T-cell (primary cell): Measurements from ENCODE around the gene BUD31. TPM values are rescaled to one million over a fixed set of nuclear protein-coding genes. Genes with fewer than 3 reads are reported as not detected.

Source experiments
- ATAC-seq, 4 experiments: fragments of 200-7000 bp in 3 of 4; fragments of 150-1000 bp in 1 of 4; cut with Tn5 transposase; replicated peaks in 1 of 4; 1 replicate in 3 of 4; 2 replicates in 1 of 4; pipeline ENCODE4 v1.10.0; 2021; ENCODE audit warnings: moderate library complexity in 3 of 4, mild to moderate bottlenecking in 2 of 4, moderate number of reproducible peaks in 1 of 4
- CTCF ChIA-PET, 2 donors: fragments of 300-600 bp; sonication (Branson Sonifier 250); formaldehyde crosslinking; loops; one replicate each; lab custom pipeline; 2022; ENCODE audit warnings: antibody characterized with exemption in 2 of 2; lab: Charles Lee
- POLR2A ChIA-PET, 2 donors: fragments of 300-600 bp; sonication (Branson Sonifier 250); formaldehyde crosslinking; loops; one replicate each; lab custom pipeline; 2022; ENCODE audit warnings: antibody characterized with exemption in 2 of 2; lab: Charles Lee
- DNase-seq, 35 experiments: peaks; one replicate each; pipeline versions ENCODE4 v3.0.0 to v3.0.0-alpha.2; 2013 to 2023
- H3K27ac ChIP-seq: one replicate; pipeline ENCODE4 v1.5.1; 2013; ENCODE audit warnings: low read length
- H3K27me3 ChIP-seq, 2 experiments: replicated peaks in 1 of 2; 1 replicate in 1 of 2; 2 replicates in 1 of 2; pipeline versions ENCODE4 v1.6.1 to v1.7.0; 2013; ENCODE audit warnings: low read length in 1 of 2, mixed read lengths in 1 of 2; ENCODE audit not compliant: control insufficient read depth in 2 of 2, insufficient read depth in 2 of 2; ENCODE audit errors: extremely low read depth in 1 of 2
- H3K36me3 ChIP-seq, 2 donors: 1 replicate in 1 of 2; 2 replicates in 1 of 2; pipeline versions ENCODE4 v1.6.1 to v1.7.0; 2013; ENCODE audit warnings: low read length in 1 of 2; ENCODE audit not compliant: control insufficient read depth in 2 of 2, insufficient read depth in 1 of 2; ENCODE audit errors: extremely low read depth in 1 of 2
- H3K4me1 ChIP-seq, 2 experiments: 1 replicate in 1 of 2; 2 replicates in 1 of 2; pipeline versions ENCODE4 v1.6.1 to v1.7.0; 2013; ENCODE audit warnings: low read length in 2 of 2, mixed read lengths in 1 of 2; ENCODE audit not compliant: insufficient read depth in 2 of 2, control insufficient read depth in 1 of 2; ENCODE audit errors: extremely low read depth in 1 of 2
- H3K4me3 ChIP-seq, 2 donors: 1 replicate in 1 of 2; 2 replicates in 1 of 2; pipeline versions ENCODE4 v1.5.1 to v1.7.0; 2013; ENCODE audit warnings: mild to moderate bottlenecking in 2 of 2, low read length in 1 of 2, moderate library complexity in 1 of 2; ENCODE audit not compliant: control insufficient read depth in 1 of 2; ENCODE audit errors: extremely low read depth in 1 of 2
- H3K9me3 ChIP-seq: 2 replicates; pipeline ENCODE4 v1.7.0; 2013
- H3K27ac Mint-ChIP-seq, 2 donors: one replicate each; pipeline ENCODE4 v1.8.0; 2020 to 2021; ENCODE audit warnings: mild to moderate bottlenecking in 2 of 2, mixed read lengths in 2 of 2
- H3K27me3 Mint-ChIP-seq, 2 donors: one replicate each; pipeline ENCODE4 v1.8.0; 2021 to 2022; ENCODE audit warnings: mixed read lengths in 2 of 2
- H3K36me3 Mint-ChIP-seq: one replicate; pipeline ENCODE4 v1.8.0; 2021; ENCODE audit warnings: mixed read lengths
- H3K4me1 Mint-ChIP-seq, 3 donors: one replicate each; pipeline ENCODE4 v1.8.0; 2020 to 2022; ENCODE audit warnings: mixed read lengths in 3 of 3, mild to moderate bottlenecking in 1 of 3
- H3K4me3 Mint-ChIP-seq, 3 donors: one replicate each; pipeline ENCODE4 v1.8.0; 2020 to 2022; ENCODE audit warnings: mild to moderate bottlenecking in 3 of 3, mixed read lengths in 3 of 3, moderate library complexity in 3 of 3
- H3K9me3 Mint-ChIP-seq, 3 donors: one replicate each; pipeline ENCODE4 v1.8.0; 2020 to 2022; ENCODE audit warnings: mixed read lengths in 3 of 3
- WGBS: methylation state at CpG from one replicate; pipeline ENCODE4 v1.1.5; 2013; ENCODE audit warnings: missing lambda C conversion rate; ENCODE audit not compliant: insufficient coverage; 5-methylcytosine and 5-hydroxymethylcytosine counted together
- total RNA-seq, 35 experiments: library from RNA in 6 of 35; stranded (reverse) in 6 of 35; fragments of 120-200 nt in 1 of 35; gene quantifications; one replicate each; pipeline versions ENCODE4 v1.2.1 to v1.2.4 and lab custom pipeline; 2013 to 2026

Gene BUD31
- total RNA-seq, 5 donors from 2014 or later (not counting 1 experiment from before 2014, with no cell fraction given), result 63.2 to 127 (median 82.3) TPM

DNA sequence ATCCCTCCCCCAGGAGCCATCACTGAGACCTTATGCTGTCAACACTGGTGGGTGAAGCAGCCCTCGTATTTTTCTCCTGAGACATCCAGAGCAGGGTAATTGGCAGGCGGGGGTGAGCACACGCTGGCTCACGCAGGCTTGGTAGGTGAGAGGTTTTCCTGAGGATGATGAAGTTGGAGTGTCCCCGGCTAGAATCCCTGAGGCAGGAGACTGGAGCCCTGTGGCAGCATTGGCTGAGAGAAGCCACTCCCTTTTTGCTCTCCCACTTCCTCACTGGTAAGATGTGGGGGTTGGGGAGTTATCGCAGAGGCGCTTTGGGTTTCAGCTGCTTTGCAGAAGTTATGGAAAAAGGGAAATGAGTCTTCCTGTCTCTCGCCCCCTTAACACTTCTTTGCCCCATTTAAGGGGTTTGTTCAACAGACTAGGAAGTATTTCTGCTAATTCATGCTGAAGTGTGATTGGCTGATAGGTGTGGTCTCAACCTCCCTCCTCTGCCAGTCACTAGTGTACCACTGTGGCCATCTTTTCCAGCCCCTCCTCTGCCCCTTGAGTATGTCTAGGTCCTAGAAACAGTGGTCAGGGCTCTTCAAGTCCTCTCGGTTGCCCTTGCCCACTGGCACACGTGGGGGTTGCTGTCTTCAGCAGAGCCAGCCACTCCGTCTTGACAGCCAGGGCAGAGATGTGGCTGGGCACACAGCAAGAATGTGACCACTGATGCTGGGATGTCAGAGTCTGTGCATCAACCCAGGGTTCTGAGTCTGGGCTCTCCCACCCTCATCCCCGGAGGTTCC, 28.5 kb upstream of the BUD31 start:
- DNase-seq (peak in 9 of 35 experiments; percentile 13 to 63 (median 32)), ATAC-seq (peak in 2 of 4 experiments; percentile 2 to 13)
- Histone ChIP-seq H3K36me3 (peaks cover 5 to 38% of the 10 kb centered on the region in 2 donors), H3K4me3 (peak overlapping the region; percentile 39 to 40), H3K4me1 (peaks cover 27 to 98% of the 10 kb centered on the region in 2 experiments), H3K27me3 (no peaks in the 10 kb centered on the region), H3K9me3 (no peaks in the 10 kb centered on the region), H3K27ac (peak overlapping the region; percentile 99)
- H3K4me1 Mint-ChIP-seq, result peaks cover 63 to 70% (median 64%) of the 10 kb centered on the region in 3 donors
- H3K27me3 Mint-ChIP-seq, result no peaks in the 10 kb centered on the region
- no peaks in the 10 kb centered on the region for H3K9me3 Mint-ChIP-seq
- peak overlapping the region; percentile 93 to 95 for H3K27ac Mint-ChIP-seq
- CTCF ChIA-PET, result interaction anchor here in 1 of 2 donors (0.8 to 1.2 kb wide), 2 partner anchors 13 to 29 kb away, joined by 3 to 4 read pairs; partner anchors contain the start of genes BUD31 and PDAP1
- 0% methylated on average over 3 of the region's 12 CpGs for WGBS
- H3K4me3 Mint-ChIP-seq, result peak overlapping the region; percentile 68 to 78 (median 72)
- peaks cover 17% of the 10 kb centered on the region for H3K36me3 Mint-ChIP-seq
- POLR2A ChIA-PET, result interaction anchor here in 1 of 2 donors (1.0 kb wide), 2 partner anchors 13 to 29 kb away, joined by 3 to 7 read pairs; partner anchors contain the start of genes BUD31 and PDAP1

DNA sequence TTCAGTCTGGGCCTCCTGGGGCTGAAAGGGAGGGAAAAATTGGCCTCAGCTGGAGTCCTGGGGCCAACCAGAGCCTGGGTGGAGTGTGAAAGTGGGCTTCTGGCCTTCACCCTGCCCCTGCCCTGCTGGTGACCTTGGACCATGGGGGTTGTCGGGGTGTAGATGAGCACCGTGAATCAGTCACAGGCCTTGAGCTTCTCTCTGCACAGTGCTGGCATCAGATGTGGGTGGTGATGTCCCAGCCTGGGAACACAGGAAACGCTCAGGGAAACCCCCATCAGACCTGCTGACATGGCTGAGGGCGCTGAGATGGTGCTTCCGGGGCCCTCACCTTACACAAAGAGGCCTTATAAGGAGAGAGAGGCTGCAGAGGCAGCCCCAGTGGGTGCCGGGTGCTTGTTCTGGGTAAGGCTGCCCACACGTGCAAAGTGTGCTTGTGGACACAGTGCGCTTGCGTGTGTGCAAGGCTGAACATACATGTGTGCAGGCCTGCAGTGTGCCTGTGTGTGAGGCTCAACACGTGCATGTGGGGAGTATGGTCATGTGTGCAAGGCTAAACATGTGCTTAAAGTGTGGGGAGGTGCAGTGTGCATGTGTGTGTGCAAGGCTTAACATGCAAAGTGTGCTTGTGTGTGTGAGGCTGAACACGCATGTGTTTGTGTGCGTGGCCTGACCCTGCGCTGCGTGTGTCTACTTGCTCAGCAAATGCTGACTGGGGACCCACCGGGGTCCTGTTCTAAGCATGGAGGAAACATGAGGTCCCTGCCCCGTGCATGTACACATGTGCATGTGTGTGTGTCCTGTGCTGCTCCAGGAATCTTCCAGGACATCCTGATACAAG, 27.7 kb upstream of the BUD31 start:
- peaks cover 17% of the 10 kb centered on the region for H3K36me3 Mint-ChIP-seq
- Histone ChIP-seq H3K4me3 (peak overlapping the region; percentile 39 to 40), H3K27me3 (no peaks in the 10 kb centered on the region), H3K9me3 (no peaks in the 10 kb centered on the region), H3K36me3 (peaks cover 10 to 44% of the 10 kb centered on the region in 2 donors), H3K27ac (peak overlapping the region; percentile 99), H3K4me1 (peaks cover 25 to 96% of the 10 kb centered on the region in 2 experiments)
- ATAC-seq (peak; percentile 87 to 97 (median 96)), DNase-seq (peak; percentile 67 to 98 (median 92))
- no peaks in the 10 kb centered on the region for H3K27me3 Mint-ChIP-seq
- peak overlapping the region; percentile 93 to 95 for H3K27ac Mint-ChIP-seq
- peak overlapping the region; percentile 68 to 78 (median 72) for H3K4me3 Mint-ChIP-seq
- ChIA-PET CTCF (interaction anchor here in 1 of 2 donors (0.8 to 1.2 kb wide), 2 partner anchors 12 to 28 kb away, joined by 3 to 4 read pairs; partner anchors contain the start of genes BUD31 and PDAP1), POLR2A (interaction anchor here (0.5 to 1.0 kb wide), 4 partner anchors 12 to 51 kb away, joined by 3 to 7 read pairs (median 4); partner anchors contain the start of genes BUD31 (in 1 of the 2) and PDAP1 (in 1 of the 2))
- no peaks in the 10 kb centered on the region for H3K9me3 Mint-ChIP-seq
- peaks cover 60 to 73% (median 62%) of the 10 kb centered on the region in 3 donors for H3K4me1 Mint-ChIP-seq
- 22% methylated on average over 14 of the region's 16 CpGs for WGBS

DNA sequence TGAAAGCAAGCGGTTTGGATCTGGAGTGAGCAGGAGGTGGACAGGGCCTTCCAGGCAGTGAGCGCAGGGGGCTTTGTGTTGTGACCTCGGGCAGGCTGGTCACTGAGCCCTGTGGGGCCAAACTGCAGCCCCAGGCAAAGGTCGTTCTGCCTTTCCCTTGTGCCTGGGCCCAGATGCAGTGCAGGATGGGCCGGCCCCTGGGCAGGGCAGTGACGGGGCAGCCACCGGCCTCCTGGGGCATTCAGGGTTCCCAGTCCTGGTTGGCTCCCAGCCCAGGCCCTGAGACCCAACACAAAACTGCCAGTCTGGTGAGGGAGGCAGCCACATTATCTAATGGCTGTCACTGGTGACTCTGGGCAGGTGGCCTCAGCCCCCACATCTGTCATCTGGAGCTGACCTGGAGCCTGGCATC, 27.1 kb upstream of the BUD31 start:
- H3K27me3 Mint-ChIP-seq, result no peaks in the 10 kb centered on the region
- ATAC-seq (no peak), DNase-seq (no peak)
- no peaks in the 10 kb centered on the region for H3K9me3 Mint-ChIP-seq
- peaks cover 17% of the 10 kb centered on the region for H3K36me3 Mint-ChIP-seq
- Histone ChIP-seq H3K27me3 (no peaks in the 10 kb centered on the region), H3K4me3 (no peak overlapping the region), H3K9me3 (no peaks in the 10 kb centered on the region), H3K27ac (peak overlapping the region; percentile 99), H3K36me3 (peaks cover 14 to 50% of the 10 kb centered on the region in 2 donors), H3K4me1 (peaks cover 23 to 94% of the 10 kb centered on the region in 2 experiments)
- 84% methylated on average over 7 of the region's 7 CpGs for WGBS
- peak overlapping the region; percentile 68 to 78 (median 72) for H3K4me3 Mint-ChIP-seq
- H3K27ac Mint-ChIP-seq, result peak overlapping the region; percentile 93 to 95
- CTCF ChIA-PET, result no interaction called here
- H3K4me1 Mint-ChIP-seq, result peaks cover 54 to 69% (median 57%) of the 10 kb centered on the region in 3 donors
- POLR2A ChIA-PET, result no interaction called here

DNA sequence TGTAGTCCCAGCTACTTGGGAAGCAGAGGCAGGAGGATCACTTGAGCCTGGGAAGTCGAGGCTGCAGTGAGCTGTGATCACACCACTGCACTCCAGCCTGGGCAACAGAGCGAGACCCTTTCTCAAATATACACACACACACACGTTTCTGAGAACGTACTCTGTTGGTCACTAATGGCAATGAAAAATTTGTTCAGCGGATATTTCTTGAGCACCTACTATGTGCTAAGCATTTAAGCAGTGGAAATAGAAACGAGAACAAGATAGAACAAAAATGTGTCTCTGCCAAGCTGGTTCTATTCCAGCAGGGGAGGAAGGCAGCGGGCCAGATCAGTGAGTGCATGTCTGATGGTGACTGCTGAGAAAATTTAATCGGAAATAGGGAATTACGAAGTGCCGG, 25.6 kb upstream of the BUD31 start:
- no peaks in the 10 kb centered on the region for H3K9me3 ChIP-seq
- DNase-seq (no peak), ATAC-seq (no peak)
- 97% methylated on average over 7 of the region's 10 CpGs for WGBS
- peaks cover 18 to 50% of the 10 kb centered on the region in 2 donors for H3K36me3 ChIP-seq
- Mint-ChIP-seq H3K4me3 (no peak overlapping the region), H3K36me3 (peaks cover 15% of the 10 kb centered on the region), H3K27ac (peak overlapping the region; percentile 59 to 88), H3K27me3 (no peaks in the 10 kb centered on the region), H3K9me3 (no peaks in the 10 kb centered on the region), H3K4me1 (peaks cover 44 to 57% (median 48%) of the 10 kb centered on the region in 3 donors)
- no peak overlapping the region for H3K4me3 ChIP-seq
- ChIA-PET CTCF (interaction anchor here in 1 of 2 donors (0.7 kb wide), 1 partner anchor 34 kb away, joined by 3 read pairs; no protein-coding TSS in a partner anchor), POLR2A (interaction anchor here in 1 of 2 donors (0.6 kb wide), 1 partner anchor 8 kb away, joined by 3 read pairs; no protein-coding TSS in a partner anchor)
- peaks cover 21 to 81% of the 10 kb centered on the region in 2 experiments for H3K4me1 ChIP-seq
- H3K27me3 ChIP-seq, result no peaks in the 10 kb centered on the region
- H3K27ac ChIP-seq, result no peak overlapping the region

DNA sequence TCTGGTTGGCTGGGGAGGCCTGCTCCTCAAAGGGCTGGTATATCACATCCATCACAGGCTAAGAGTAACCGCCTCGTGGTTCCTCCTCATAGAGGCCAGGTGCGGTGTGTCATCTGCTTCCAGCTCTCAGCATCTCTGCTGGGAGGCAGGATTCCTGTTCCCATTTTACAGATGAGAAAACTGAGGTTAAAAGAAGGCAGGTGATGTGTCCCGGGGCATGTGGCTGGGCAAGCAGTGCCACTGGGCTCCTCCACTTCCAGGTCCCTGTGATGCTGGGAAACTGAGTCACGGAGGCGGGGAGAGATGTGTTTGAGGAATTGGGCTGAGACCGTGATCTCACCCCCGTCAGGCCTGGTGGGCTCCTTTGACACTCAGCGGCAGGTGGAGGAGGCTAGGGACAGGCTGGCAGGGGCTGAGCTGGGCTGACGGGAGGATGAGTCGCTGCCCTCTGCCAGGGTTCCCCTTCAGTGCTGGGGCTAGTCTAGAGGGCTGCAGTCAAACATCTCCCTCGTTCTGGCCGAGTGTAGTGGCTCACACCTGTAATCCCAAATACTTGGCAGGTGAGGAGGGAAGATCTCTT, 24.9 kb upstream of the BUD31 start:
- peak overlapping the region; percentile 11 for H3K27ac ChIP-seq
- 100% methylated on average over 2 of the region's 13 CpGs for WGBS
- no peaks in the 10 kb centered on the region for H3K9me3 Mint-ChIP-seq
- ChIA-PET CTCF (no interaction called here), POLR2A (interaction anchor here in 1 of 2 donors (0.6 kb wide), 2 partner anchors 8 to 24 kb away, joined by 3 to 6 read pairs; no protein-coding TSS in a partner anchor)
- H3K9me3 ChIP-seq, result no peaks in the 10 kb centered on the region
- no peak overlapping the region for H3K4me3 ChIP-seq
- no peak for DNase-seq
- peaks cover 15% of the 10 kb centered on the region for H3K36me3 Mint-ChIP-seq
- no peaks in the 10 kb centered on the region for H3K27me3 ChIP-seq
- peaks cover 43 to 54% (median 46%) of the 10 kb centered on the region in 3 donors for H3K4me1 Mint-ChIP-seq
- peak overlapping the region; percentile 59 to 88 for H3K27ac Mint-ChIP-seq
- H3K27me3 Mint-ChIP-seq, result no peaks in the 10 kb centered on the region
- no peak overlapping the region for H3K4me3 Mint-ChIP-seq
- peaks cover 21 to 76% of the 10 kb centered on the region in 2 experiments for H3K4me1 ChIP-seq
- H3K36me3 ChIP-seq, result peaks cover 21 to 54% of the 10 kb centered on the region in 2 donors
- no peak for ATAC-seq
